ENCODE measurements around the gene PSAP.

PSAP gene

DNA sequence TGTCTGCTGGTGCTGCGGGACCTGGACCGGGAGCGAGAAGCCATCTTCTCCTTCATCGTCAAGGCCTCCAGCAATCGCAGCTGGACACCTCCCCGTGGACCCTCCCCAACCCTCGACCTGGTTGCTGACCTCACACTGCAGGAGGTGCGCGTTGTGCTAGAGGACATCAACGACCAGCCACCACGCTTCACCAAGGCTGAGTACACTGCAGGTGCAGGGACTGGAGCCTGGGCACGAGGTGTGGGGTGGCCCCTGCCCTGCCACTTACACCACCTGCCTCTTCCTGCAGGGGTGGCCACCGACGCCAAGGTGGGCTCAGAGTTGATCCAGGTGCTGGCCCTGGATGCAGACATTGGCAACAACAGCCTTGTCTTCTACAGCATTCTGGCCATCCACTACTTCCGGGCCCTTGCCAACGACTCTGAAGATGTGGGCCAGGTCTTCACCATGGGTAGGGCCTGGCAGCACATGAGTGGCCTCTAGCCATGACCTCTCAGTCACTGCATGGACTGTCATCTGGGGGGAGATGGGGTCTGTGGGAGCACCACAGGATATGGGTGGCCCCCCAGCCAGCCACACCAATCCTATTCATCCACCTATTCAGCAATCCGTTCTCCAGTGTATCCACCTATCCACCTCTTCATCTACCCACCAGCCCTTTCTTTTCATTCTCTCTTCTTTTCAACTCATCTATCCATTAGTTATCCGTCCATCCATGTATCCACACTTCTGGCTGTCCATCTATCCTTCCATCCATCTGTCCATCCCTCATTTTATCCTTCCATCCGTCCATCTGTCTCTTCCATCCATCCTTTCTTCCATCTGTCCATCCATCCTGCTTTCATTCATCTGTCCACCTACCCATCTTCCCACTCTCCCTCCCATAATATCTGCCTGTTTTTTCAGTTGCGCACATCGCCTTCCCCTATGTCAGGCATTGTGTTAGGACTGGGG is 43.2 kb downstream of the PSAP start:
- DNase-seq (ENCODE audit: low spot score): no peak

DNA sequence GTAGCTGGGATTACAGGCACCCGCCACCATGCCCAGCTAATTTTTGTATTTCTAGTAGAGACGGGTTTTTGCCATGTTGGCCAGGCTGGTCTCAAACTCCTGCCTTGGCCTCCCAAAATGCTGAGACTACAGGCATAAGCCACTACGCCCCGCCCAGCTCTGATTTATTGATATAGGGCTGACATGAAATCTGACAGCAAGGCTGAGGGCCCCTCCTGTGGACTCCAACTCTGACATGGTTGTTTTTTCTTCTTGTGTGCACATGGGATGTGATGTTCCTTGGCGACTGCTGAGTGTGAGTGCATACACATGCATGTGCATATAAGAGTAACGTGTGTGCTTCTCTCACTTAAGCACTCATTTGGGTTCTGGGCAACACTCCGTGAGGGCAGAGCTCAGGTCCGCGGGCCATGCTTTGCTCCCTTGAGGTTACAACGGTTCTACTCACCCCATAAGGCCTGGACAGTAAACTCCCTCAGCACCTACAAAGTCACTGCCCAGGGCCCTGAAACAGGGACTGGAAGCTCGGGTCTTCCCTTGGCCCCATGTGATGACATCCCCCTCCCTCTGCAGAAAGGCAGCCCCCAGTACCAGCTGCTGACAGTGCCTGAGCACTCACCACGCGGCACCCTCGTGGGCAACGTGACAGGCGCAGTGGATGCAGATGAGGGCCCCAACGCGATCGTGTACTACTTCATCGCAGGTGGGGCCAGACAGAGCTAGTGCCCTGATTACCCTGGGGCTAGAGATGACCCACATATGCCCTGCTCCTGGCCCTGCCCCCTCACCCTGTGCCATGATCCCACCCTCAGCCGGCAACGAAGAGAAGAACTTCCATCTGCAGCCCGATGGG is 44.1 kb downstream of the PSAP start:
- DNase-seq (ENCODE audit: low spot score): no peak

DNA sequence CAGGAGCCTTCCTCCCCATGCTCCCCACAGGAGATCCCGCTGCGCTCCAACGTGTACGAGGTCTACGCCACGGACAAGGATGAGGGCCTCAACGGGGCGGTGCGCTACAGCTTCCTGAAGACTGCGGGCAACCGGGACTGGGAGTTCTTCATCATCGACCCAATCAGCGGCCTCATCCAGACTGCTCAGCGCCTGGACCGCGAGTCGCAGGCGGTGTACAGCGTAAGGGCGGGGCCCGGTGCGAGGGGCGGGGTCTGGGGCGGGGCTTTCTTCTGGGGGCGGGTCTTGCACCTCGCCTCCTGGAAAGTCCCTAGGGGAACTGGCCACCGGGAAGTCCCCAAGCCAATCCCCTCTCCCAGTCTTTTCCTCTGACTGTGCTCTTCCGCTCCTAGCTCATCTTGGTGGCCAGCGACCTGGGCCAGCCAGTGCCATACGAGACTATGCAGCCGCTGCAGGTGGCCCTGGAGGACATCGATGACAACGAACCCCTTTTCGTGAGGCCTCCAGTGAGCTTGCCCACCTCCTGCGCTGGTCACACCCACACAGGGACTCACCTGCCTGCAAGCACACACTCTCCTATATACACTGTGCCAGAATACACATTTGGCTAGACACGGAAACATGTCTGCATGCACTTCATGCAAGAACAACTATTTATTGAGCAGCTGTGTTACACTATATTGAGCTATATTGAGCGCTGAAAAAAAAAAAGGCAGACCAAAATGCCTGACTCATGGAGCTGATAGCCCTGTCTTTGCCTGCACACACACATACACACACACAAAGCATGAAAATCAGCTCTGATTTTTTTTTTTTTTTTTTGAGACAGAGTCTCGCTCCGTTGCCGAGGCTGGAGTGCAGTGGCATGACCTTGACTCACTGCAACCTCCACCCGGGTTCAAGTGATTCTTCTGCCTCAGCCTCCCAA is 45.0 kb downstream of the PSAP start:
- peak; percentile 36 for DNase-seq (ENCODE audit: low spot score)

DNA sequence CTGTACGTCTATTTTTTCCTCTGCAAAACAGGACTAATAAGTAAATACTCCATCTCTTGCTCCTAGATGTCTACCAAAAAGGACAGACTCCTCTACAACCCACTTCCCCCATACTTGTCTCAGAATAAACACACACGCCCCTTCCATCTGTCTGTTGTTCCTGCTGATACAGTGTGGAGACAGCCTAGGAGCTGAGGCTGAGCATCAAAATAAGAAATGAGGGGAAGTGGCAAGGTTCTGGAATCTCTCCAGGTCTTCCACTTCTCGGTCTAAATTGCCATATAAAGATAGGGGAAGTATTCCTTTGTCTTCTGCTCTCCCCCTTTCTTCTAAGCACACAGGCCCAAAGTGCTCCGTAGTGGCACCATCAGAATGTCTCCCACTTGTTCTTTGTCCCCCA is 47.0 kb downstream of the PSAP start:
- DNase-seq (ENCODE audit: low spot score): no peak

DNA sequence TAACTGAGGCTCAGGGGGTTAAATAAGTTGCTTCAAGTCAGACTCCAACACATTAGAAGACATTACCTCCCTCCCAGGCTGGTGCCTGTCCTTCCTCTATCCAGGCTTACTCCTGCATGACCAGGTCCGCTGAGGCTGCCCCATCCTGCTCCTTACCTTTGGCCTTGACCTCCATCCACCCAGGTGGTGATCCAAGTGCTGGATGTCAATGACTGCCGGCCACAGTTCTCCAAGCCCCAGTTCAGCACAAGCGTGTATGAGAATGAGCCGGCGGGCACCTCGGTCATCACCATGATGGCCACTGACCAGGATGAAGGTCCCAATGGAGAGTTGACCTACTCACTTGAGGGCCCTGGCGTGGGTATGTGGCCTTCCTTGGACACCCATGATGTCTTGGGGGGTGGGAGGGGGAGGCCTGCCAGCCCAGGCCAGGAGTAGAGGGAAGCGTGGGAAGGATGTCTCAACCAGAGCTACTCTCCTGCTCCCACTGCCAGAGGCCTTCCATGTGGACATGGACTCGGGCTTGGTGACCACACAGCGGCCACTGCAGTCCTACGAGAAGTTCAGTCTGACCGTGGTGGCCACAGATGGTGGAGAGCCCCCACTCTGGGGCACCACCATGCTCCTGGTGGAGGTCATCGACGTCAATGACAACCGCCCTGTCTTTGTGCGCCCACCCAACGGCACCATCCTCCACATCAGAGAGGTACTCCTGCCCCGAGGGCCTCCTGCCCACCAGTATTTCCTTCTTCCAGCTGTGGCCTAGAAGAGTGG is 48.1 kb downstream of the PSAP start:
- DNase-seq (ENCODE audit: low spot score): no peak

DNA sequence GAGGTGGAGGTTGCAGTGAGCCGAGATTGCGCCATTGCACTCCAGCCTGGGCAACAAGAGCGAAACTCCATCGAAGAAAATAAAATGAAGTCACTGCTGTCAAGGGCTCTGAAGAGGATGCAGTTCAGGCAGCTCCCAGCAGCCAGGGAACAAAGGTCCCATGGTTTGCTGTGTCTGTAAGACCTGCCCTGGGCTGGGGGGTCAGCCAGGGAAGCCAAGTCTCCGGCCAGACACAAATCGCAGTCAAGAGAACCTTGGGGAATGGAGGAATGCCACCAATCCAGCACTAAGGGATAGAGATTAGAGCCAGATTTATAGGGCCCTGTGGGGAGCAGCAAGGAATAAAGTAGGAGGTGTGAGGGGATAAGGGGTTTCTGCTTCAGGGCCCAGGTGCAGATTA is 48.8 kb downstream of the PSAP start:
- no peak for DNase-seq (ENCODE audit: low spot score)

DNA sequence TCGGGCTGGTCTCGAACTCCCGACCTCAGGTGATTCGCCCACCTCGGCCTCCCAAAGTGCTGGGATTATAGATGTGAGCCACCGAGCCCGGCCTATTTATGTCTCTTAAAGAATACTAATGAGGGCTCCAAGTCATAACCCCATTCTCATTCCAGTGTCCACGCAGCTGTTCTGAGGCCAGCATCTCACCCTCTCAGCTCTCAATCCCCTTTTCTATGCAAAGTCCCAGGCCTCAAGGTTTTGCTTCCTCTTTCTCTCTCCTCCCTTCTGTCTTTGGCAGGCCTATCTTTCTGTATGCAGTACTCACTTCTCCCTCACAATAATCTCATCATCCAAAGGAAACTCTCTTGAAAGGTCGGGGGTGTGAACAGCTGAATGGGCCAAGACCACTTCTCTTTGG is 49.7 kb downstream of the PSAP start:
- DNase-seq (ENCODE audit: low spot score): no peak

DNA sequence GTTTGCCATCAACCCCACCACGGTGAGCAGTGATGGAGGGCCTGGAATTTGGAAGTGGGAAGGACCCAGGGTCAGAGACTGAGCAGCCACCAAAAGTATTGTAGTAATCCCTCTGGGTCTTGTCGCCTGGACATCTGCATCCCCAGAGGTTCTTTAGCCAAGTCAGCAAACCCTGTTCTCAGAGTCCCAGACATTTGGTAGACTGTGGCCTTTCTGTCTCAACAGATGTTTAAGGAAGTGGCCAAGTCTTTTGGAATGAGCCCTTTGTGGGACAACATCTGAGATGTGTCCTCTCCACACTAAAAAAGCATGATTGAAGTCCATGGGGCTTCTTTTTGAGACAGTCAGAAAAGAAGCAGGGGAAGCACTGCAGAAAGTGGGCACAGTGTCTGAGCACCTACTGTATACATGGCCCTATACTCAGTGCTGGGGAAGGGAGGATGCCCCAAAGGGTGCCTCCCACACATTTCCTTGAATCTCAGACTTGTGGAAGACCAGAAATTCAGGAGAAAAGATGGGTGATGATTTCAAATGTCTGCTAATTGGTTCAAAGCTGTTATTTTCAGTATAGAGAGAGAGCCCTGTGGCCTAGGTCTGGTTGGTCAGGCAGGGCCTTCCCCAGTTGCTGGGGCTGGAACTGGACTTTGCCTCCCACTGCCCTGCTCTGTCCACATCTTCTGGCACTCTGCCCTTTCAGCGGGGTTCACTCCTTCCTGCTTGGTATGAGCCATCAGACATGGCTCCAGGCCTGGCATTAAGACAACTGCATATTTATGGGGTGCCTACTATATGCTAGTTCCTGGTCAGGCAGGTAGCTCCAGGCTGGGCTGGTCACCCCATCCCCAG is 51.2 kb downstream of the PSAP start:
- no peak for DNase-seq (ENCODE audit: low spot score)

DNA sequence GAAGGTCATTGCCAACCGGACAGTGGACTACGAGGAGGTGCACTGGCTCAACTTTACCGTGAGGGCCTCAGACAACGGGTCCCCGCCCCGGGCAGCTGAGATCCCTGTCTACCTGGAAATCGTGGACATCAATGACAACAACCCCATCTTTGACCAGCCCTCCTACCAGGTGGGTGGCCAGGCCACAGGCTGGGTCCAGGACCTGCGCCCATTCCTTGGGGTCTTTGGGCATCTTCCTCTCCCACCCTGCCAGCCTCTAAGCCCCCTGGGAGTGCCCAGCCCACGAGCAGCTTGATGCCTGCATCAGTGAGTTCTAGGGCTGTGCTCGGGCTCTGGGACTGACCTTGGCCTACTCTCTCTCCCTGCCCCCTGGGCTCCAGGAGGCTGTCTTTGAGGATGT is 51.9 kb downstream of the PSAP start:
- no peak for DNase-seq (ENCODE audit: low spot score)

DNA sequence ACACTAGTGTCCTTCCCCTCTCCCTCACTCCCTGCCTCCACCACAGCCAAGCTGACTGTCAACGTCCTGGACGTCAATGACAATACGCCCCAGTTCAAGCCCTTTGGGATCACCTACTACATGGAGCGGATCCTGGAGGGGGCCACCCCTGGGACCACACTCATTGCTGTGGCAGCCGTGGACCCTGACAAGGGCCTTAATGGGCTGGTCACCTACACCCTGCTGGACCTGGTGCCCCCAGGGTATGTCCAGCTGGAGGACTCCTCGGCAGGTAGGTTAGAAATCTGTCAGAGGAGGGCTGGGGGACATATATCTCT is 52.8 kb downstream of the PSAP start:
- DNase-seq (ENCODE audit: low spot score): no peak

DNA sequence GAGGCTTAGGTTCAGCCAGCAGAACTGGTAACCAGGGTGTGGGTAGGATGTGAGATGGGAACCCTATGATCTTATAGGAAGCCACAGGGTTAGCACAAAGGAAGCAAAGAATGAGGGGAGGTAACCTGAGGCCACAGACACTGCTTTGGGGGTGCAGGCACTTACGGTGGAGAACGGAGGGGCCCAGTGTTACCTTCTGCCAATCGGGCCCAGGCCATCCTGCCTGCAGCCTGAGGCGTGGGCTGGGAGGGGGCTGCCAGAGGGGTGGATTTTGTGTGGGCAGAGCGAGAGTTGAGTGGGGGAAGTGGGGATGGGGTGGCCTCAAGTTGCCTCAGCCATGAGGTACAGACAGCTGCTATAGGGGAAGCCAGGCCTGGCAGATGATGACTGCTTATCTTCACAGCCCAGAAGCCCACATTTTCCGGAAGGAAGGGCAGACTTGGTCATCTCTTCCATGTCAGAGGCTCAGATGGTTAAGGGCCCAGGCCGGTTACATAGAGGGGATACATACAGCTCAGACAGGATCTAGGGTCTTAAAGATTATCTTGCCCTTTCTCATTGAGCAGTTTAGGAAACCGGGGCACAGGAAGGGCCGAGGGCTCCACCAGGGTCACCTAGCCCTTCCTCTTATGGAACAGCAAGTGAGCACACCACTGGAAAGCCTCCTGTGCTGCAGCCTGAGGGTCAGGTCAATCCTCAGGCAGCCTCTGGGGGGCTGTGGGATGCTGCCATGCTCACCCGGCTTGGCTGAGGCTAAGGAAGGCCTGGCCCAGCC is 53.3 kb downstream of the PSAP start:
- no peak for DNase-seq (ENCODE audit: low spot score)

DNA sequence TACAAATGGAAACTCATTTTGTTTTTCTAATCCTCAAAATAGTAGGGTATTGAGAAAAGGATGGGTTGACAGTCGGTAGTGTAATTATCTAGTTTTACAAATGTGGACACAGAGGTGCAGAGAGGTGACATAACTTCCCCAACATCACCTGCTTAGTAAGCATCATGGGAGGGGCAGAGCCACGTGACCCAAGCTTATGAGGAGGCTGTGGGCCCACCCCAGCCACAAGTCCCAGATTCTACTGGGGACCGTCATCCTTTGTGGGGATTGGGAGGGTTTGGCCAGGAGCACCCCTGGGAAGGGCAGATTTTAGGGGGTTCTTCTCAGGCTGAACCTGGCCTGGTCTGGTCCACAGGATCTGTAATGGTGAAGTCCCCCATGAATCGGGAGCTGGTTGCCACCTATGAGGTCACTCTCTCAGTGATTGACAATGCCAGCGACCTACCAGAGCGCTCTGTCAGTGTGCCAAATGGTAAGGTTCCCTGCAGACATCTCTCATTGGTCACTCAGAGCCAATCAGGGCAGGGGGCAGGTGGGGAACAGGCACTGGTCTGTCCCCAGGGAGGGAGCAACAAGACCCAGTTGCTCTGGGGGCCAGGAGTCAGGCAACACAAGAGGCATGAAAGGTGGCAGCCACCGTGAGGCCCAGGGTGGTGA is 54.2 kb downstream of the PSAP start:
- DNase-seq (ENCODE audit: low spot score): no peak

DNA sequence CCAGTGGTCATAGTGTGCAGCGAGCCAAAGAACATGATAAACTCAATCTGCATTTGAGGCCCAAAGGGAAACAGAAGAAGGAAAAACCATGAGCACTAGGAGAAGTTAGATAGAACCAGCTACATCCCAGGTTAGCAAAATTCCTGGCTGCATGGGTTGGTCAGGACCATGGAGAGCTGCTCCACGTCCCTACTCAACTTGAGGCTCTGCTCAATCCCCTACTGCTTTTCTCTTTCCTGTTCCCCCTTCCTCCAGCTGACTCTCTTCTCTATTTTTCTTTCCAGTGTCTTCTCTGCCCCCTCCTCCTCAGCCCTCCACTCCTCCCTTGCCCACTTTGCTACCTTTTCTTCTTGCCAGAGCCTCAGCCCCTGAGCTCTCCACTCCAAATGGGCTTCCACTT is 55.8 kb downstream of the PSAP start:
- no peak for DNase-seq (ENCODE audit: low spot score)

DNA sequence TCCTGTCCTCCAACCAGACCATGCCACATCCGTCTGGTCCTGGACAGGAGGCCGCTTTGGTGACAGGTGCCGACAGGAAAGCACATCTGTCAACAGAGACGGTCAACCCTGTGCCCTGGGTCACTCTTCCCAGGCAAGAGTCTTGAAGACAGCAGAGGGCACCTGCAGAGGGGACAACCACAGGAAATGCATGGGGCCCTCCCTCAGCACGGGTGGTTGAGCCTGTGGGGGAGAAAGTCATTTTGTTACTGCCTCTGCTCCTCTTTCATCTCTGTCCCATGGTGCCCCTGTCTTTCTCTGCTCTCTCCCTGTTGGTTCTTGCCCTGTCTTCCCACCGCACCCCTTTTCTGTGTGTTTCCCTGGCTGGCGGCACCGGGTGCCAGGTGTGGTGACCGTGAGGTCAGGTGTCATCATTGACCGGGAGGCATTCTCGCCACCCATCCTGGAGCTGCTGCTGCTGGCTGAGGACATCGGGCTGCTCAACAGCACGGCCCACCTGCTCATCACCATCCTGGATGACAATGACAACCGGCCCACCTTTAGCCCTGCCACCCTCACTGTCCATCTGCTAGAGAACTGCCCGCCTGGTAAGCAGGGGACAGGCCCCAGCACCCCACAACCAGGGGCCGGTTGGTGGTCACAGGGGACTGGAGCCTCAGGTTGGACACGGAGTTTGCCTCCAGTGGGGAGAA is 60.2 kb downstream of the PSAP start:
- DNase-seq (ENCODE audit: low spot score): no peak

DNA sequence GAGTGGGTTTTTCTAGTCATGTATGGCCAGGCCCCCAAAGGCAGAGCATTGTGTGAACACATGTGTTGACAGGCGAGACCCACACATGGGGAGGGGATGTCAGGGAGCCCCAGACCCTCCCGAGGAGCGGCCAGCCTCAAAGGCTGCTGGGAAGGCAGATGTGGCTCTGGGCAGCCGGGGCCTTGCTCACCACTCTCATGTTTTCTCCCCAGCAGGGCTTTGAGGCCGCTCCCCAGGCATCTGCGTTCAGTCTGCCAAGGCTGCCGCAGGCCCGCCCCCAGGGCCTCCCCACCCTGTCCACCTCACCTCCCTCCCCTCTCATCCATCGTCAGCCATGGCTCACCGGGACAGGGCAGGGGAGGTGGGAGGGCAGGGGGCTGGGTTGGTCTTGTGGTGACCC is 61.2 kb downstream of the PSAP start:
- no peak for DNase-seq (ENCODE audit: low spot score)

DNA sequence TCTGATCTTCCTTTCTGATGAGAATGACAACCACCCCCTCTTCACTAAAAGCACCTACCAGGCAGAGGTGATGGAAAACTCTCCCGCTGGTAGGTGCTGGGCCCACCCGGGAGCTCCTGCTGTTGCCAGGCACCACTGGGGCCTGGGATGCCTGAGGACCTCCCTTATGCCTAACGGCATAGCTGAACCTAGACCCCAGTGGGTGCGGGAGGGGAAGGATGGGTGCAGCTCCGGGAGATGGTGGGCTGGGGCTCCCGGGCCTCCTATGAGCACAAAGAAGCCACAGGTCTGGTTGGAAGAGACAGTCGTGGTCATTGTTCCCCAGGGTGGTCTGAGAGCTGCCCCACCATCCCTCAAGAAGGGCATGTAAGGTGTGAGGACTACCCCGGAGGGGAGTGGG is 62.1 kb downstream of the PSAP start:
- DNase-seq (ENCODE audit: low spot score): no peak

DNA sequence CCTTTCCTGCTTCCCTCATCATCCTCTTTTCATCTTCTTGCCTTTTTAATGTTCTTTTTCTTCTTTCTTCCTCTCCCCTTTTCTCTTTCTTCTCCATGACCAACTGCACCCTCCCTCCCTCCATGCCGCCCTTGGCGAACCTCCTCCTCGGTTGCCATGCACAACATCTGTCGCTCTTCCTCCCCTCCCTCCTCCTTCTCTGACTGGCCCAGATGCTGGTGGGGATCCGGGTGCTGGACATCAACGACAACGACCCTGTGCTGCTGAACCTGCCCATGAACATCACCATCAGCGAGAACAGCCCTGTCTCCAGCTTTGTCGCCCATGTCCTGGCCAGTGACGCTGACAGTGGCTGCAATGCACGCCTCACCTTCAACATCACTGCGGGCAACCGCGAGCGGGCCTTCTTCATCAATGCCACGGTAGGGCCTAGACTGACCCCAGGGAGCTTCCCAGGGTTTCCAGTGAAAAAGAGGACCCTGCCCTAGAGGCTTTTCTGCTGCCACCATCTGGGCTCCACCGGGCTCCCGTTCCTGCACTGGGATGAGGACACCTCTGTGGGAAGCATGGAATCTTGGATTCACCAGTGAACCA is 66.3 kb downstream of the PSAP start:
- no peak for DNase-seq (ENCODE audit: low spot score)
